PC-3 (cell line): ENCODE measurements around the gene BAZ2A. TPM values are rescaled to one million over a fixed set of nuclear protein-coding genes. Genes with fewer than 3 reads are reported as not detected.

Experiments used
- ATAC-seq: fragments of 200-7000 bp; cut with Tn5 transposase; 2 replicates; pipeline ENCODE4 v1.9.1; 2020; ENCODE audit warnings: mild to moderate bottlenecking, moderate library complexity
- BruUV-seq: library from RNA; stranded (reverse); fragments of 400-500 nt; replicated peaks from 2 replicates; lab custom pipeline; 2021; lab: Mats Ljungman, UMichigan
- CTCF ChIA-PET: fragments of 300-600 bp; sonication (Branson Sonifier 250); formaldehyde crosslinking; loops from one replicate; lab custom pipeline; 2022; ENCODE audit warnings: antibody characterized with exemption; lab: Charles Lee
- POLR2A ChIA-PET: fragments of 300-600 bp; sonication (Branson Sonifier 250); formaldehyde crosslinking; loops from one replicate; lab custom pipeline; 2022; ENCODE audit warnings: antibody characterized with exemption; ENCODE audit not compliant: unreplicated experiment; lab: Charles Lee
- DNase-seq: peaks from one replicate; pipeline ENCODE4 v3.0.0-alpha.2; 2015
- H2AFZ ChIP-seq: fragments of 300-600 bp; sonication (generic); 2 replicates; pipeline ENCODE4 v1.6.0; 2016; ENCODE audit warnings: antibody characterized with exemption, low read length
- H3F3A ChIP-seq: fragments of 300-600 bp; sonication (generic); one replicate; pipeline ENCODE4 v1.6.0; 2017; ENCODE audit warnings: antibody characterized with exemption, low read length, control low read depth, mild to moderate bottlenecking; ENCODE audit not compliant: unreplicated experiment
- H3K27ac ChIP-seq: fragments of 300-600 bp; sonication (generic); 2 replicates; pipeline ENCODE4 v1.5.1; 2016; ENCODE audit warnings: mild to moderate bottlenecking, low read length
- H3K27me3 ChIP-seq: fragments of 300-600 bp; sonication (generic); 2 replicates; pipeline ENCODE4 v1.6.1; 2016; ENCODE audit warnings: low read length, mixed read lengths
- H3K36me3 ChIP-seq: fragments of 300-600 bp; sonication (generic); 2 replicates; pipeline ENCODE4 v1.6.1; 2016; ENCODE audit warnings: low read depth, mixed run types, low read length, mixed read lengths
- H3K4me1 ChIP-seq: fragments of 300-600 bp; sonication (generic); 2 replicates; pipeline ENCODE4 v1.5.1; 2016; ENCODE audit warnings: low read length; ENCODE audit not compliant: insufficient read depth
- H3K4me2 ChIP-seq: fragments of 300-600 bp; sonication (generic); 2 replicates; pipeline ENCODE4 v1.6.0; 2016; ENCODE audit warnings: low read length
- H3K4me3 ChIP-seq: fragments of 300-600 bp; sonication (generic); 2 replicates; pipeline ENCODE4 v1.5.1; 2016; ENCODE audit warnings: mild to moderate bottlenecking, low read length, mixed read lengths
- H3K79me2 ChIP-seq: fragments of 300-600 bp; sonication (generic); 2 replicates; pipeline ENCODE4 v1.6.1; 2017; ENCODE audit warnings: low read length, mixed read lengths
- H3K9ac ChIP-seq: fragments of 300-600 bp; sonication (generic); 2 replicates; pipeline ENCODE4 v1.6.0; 2016; ENCODE audit warnings: mild to moderate bottlenecking, low read length
- H3K9me2 ChIP-seq: fragments of 300-600 bp; sonication (generic); replicated peaks from 2 replicates; pipeline ENCODE4 v1.6.1; 2016; ENCODE audit warnings: mixed run types, low read length, mixed read lengths
- H3K9me3 ChIP-seq: fragments of 300-600 bp; sonication (generic); 2 replicates; pipeline ENCODE4 v1.6.1; 2016; ENCODE audit warnings: low read length, mixed read lengths
- H4K20me1 ChIP-seq: fragments of 300-600 bp; sonication (generic); 2 replicates; pipeline ENCODE4 v1.6.1; 2016; ENCODE audit warnings: low read length, mixed read lengths
- EZH2 ChIP-seq: fragments of 300-600 bp; sonication (generic); IDR thresholded peaks from one replicate; pipeline ENCODE4 v1.6.1; 2017; ENCODE audit warnings: antibody characterized with exemption, mild to moderate bottlenecking, low read length; ENCODE audit not compliant: unreplicated experiment
- EZH2phosphoT487 ChIP-seq: fragments of 300-600 bp; sonication (generic); IDR thresholded peaks from 2 replicates; pipeline ENCODE4 v1.6.1; 2018; ENCODE audit warnings: mild to moderate bottlenecking, antibody characterized with exemption, low read length, borderline replicate concordance
- intact Hi-C: fragments of 100-400 bp; cut with micrococcal nuclease; formaldehyde crosslinking; loops from 2 replicates; pipeline ENCODE4 v1.9.0; 2023
- total RNA-seq: library from RNA; depleted of rRNA; stranded (reverse); fragments of >200 nt; gene quantifications from 2 replicates; pipeline ENCODE4 v1.2.3, GENCODE V29; 2014
- TF ChIP-seq, protein P1 (sequence below): fragments of 300-600 bp; sonication (generic); conservative IDR thresholded peaks from 2 replicates; pipeline ENCODE4 v1.5.1; 2017; ENCODE audit warnings: antibody characterized with exemption, low read depth, mild to moderate bottlenecking, low read length

The BAZ2A gene
- total RNA-seq, 1 experiment from 2014 or later = 33.8 TPM

DNA sequence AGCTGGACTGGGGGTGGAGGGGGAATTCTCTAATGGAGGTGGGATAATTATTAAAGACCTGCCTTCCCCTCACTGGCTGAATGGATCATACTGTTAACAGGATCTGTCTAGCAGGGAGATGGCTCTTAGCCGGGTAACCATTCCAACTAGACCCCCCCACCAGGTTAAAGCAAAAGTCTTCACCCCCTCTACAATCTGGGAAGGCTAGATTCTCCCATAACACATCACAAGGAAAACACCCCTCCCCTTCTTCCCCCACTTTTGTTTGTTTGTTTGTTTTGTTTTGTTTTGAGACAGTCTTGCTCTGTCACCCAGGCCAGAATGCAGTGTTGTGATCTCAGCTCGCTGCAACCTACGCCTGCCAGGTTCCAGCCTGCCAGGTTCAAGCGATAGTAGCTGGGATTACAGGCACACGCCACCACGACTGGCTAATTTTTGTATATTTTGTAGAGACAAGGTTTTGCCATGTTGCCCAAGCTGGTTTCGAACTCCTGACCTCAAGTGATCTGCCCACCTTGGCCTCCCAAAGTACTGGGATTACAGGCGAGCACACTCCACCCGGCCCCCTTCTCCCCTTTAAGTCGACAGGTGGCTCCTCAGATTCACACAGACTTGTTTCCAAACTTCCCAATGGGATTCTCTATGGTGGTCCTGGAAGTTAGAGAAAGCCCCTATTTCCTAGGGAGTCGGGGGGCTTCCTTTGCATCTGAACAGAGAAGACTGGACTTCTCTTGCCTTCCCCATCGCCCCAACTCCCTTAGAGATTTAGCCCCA lies 3.5 kb upstream of the BAZ2A start:
- TSS peak; percentile 2 for BruUV-seq
- no peaks in the 10 kb centered on the region for H3K9me2 ChIP-seq
- H3K79me2 ChIP-seq = peaks cover 64% of the 10 kb centered on the region
- no peak for DNase-seq
- ChIA-PET POLR2A (no interaction called here), CTCF (interaction anchor here (0.6 kb wide), 1 partner anchor 68 kb away, joined by 3 read pairs; no protein-coding TSS in a partner anchor)
- H3K9ac ChIP-seq = peak overlapping the region; percentile 78
- H3K27ac ChIP-seq = no peak overlapping the region
- H3F3A ChIP-seq = peaks cover 12% of the 10 kb centered on the region
- peaks cover 44% of the 10 kb centered on the region for H3K4me1 ChIP-seq
- intact Hi-C loops = no loop called here
- H3K4me2 ChIP-seq = peak overlapping the region; percentile 100
- H3K36me3 ChIP-seq = peaks cover 11% of the 10 kb centered on the region
- no peak for ATAC-seq
- H3K4me3 ChIP-seq = peak overlapping the region; percentile 90
- peaks cover 6% of the 10 kb centered on the region; the same call in 1 of the 2 replicates for H4K20me1 ChIP-seq
- no peaks in the 10 kb centered on the region for H3K9me3 ChIP-seq
- peak overlapping the region; percentile 65; the same call in 1 of the 2 replicates for H2AFZ ChIP-seq
- TF ChIP-seq, protein P1, sequence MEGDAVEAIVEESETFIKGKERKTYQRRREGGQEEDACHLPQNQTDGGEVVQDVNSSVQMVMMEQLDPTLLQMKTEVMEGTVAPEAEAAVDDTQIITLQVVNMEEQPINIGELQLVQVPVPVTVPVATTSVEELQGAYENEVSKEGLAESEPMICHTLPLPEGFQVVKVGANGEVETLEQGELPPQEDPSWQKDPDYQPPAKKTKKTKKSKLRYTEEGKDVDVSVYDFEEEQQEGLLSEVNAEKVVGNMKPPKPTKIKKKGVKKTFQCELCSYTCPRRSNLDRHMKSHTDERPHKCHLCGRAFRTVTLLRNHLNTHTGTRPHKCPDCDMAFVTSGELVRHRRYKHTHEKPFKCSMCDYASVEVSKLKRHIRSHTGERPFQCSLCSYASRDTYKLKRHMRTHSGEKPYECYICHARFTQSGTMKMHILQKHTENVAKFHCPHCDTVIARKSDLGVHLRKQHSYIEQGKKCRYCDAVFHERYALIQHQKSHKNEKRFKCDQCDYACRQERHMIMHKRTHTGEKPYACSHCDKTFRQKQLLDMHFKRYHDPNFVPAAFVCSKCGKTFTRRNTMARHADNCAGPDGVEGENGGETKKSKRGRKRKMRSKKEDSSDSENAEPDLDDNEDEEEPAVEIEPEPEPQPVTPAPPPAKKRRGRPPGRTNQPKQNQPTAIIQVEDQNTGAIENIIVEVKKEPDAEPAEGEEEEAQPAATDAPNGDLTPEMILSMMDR = no peak
- TF ChIP-seq EZH2phosphoT487 (no peak), EZH2 (no peak)
- no peaks in the 10 kb centered on the region for H3K27me3 ChIP-seq

DNA sequence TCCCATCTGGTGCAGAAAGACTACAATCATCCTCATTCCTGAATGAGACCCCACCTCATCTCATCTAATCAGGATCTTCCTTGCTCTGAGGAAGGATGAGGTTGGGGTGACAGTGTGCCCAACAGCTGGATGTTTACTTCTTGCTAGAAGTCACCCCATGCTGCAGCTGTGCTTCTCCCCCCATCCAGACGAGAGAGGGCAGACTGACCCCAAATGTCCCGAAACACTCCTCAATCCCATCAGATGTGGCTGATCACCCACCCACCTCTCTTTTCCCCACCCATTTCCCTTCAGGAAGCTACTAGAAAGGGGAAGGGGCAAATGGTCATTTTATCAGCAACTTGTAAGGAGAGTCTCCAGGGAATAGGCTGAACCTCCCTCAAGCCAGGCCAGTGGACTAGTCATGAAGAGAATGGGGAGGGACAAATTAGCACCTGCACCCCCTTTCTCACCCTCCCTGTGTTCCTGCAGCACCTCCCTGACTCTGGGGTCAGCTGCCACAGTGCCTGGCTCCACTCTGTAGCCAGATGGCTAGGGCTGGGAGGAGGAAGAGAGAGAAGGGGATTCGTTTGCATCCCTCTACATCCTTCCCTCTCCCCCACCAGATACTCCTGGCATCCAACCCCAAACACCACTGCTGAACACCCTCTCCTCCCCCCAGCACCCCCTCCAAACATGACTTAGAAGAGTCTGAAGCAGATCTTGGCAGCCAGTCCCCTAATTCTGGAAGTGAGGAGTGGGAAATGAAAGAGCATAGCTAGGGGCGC lies 2.8 kb upstream of the BAZ2A start:
- intact Hi-C loops = no loop called here
- H3K4me3 ChIP-seq = peak overlapping the region; percentile 90
- POLR2A ChIA-PET = no interaction called here

More for the DNA sequence above, 2.8 kb upstream of the BAZ2A start:
- no TSS peak for BruUV-seq
- no peak overlapping the region for H3K9ac ChIP-seq
- TF ChIP-seq, protein P1 = no peak
- no peak for TF ChIP-seq EZH2
- no peak for TF ChIP-seq EZH2phosphoT487
- H2AFZ ChIP-seq = no peak overlapping the region
- no peaks in the 10 kb centered on the region for H3K9me3 ChIP-seq
- ATAC-seq (no peak), DNase-seq (no peak)
- H3K9me2 ChIP-seq = no peaks in the 10 kb centered on the region
- peaks cover 4% of the 10 kb centered on the region; the same call in 1 of the 2 replicates for H3K36me3 ChIP-seq
- H3K79me2 ChIP-seq = peaks cover 72% of the 10 kb centered on the region
- peaks cover 11% of the 10 kb centered on the region; the same call in 1 of the 2 replicates for H4K20me1 ChIP-seq
- no peaks in the 10 kb centered on the region for H3K27me3 ChIP-seq
- peaks cover 50% of the 10 kb centered on the region for H3K4me1 ChIP-seq
- CTCF ChIA-PET = interaction anchor here (0.6 kb wide), 2 partner anchors 51 to 67 kb away, joined by 3 to 6 read pairs; no protein-coding TSS in a partner anchor
- no peak overlapping the region for H3K27ac ChIP-seq
- peak overlapping the region; percentile 100 for H3K4me2 ChIP-seq
- H3F3A ChIP-seq = peaks cover 7% of the 10 kb centered on the region
